ENCODE results near the gene ANXA5.
"Not testable (repeated sequence)": the region's sequence is repeated elsewhere in the genome, so short reads cannot be mapped to it uniquely, and the experiment has no call there.

ANXA5 gene

DNA sequence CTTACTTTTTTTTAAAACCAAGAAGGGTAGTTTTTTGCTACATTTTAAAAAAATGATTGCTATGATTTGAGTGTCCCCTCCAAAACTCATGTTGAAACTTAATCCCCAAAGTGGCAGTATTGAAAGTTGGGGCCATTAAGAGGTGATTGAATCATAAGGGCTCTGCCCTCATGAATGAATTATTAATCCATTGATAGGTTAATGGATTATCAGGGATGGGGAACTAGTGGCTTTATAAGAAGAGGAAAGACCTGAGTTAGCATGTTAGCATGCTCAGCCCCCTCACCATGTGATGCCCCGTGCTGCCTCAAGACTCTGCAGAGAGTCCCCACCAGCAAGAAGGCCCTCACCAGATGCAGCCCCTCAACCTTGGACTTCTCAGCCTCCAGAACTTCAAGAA, 37.2 kb upstream of the ANXA5 start:
- Histone ChIP-seq H3K27ac (ENCODE audit: insufficient read depth, low read length, poor library complexity, severe bottlenecking) (no peak overlapping the region), H3K27me3 (replicated peaks; ENCODE audit: control insufficient read depth, insufficient read depth, low read length, poor library complexity, severe bottlenecking) (no peaks in the 10 kb centered on the region), H3K36me3 (ENCODE audit: control insufficient read depth, insufficient read depth, low read length) (no peaks in the 10 kb centered on the region), H3K4me1 (ENCODE audit: control insufficient read depth, insufficient read depth, low read length, poor library complexity, severe bottlenecking) (no peaks in the 10 kb centered on the region), H3K9me3 (ENCODE audit: control insufficient read depth, low read length) (no peaks in the 10 kb centered on the region), H3K4me3 (ENCODE audit: insufficient read depth, low read depth, low read length, poor library complexity, severe bottlenecking) (no peak overlapping the region)
- no peak for DNase-seq

DNA sequence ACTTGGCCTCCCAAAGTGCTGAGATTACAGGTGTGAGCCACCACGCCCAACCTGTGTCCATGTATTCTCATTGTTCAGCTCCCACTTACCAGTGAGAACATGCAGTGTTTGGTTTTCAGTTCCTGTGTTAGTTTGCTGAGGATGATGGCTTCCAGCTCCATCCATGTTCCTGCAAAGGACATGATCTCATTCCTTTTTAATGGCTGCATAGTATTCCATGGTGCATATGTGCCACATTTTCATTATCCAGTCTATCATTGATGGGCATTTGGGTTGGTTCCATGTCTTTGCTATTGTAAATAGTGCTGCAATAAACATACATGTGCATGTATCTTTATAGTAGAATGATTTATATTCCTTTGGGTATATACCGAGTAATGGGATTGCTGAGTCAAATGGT, 33.0 kb upstream of the ANXA5 start:
- DNase-seq; H3K4me1 ChIP-seq (ENCODE audit: control insufficient read depth, insufficient read depth, low read length, poor library complexity, severe bottlenecking); H3K9me3 ChIP-seq (ENCODE audit: control insufficient read depth, low read length); H3K27ac ChIP-seq (ENCODE audit: insufficient read depth, low read length, poor library complexity, severe bottlenecking); H3K27me3 ChIP-seq (replicated peaks; ENCODE audit: control insufficient read depth, insufficient read depth, low read length, poor library complexity, severe bottlenecking); H3K4me3 ChIP-seq (ENCODE audit: insufficient read depth, low read depth, low read length, poor library complexity, severe bottlenecking); H3K36me3 ChIP-seq (ENCODE audit: control insufficient read depth, insufficient read depth, low read length): not testable (repeated sequence)

DNA sequence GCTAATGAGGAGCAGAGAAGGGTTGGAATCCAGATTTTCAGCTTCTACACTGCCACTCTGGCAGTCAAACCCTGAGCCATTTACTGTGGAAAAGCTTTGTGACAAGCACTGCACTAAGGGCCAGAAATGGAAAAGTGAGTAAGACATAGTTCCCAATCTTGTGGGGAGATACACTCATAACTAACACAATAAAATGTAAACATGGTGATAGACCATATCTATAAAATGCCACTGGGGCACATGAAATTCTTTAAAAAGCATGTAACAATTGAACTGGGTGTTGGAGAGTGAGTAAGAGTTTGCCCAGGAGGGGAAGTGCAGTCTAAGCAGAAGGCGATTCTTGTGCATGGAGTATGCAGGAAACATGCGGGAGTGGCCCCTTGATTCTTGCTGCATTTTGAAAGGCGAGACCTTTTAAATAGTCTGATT, 32.0 kb upstream of the ANXA5 start:
- Histone ChIP-seq H3K4me3 (ENCODE audit: insufficient read depth, low read depth, low read length, poor library complexity, severe bottlenecking) (no peak overlapping the region), H3K36me3 (ENCODE audit: control insufficient read depth, insufficient read depth, low read length) (no peaks in the 10 kb centered on the region), H3K27ac (ENCODE audit: insufficient read depth, low read length, poor library complexity, severe bottlenecking) (no peak overlapping the region), H3K27me3 (replicated peaks; ENCODE audit: control insufficient read depth, insufficient read depth, low read length, poor library complexity, severe bottlenecking) (no peaks in the 10 kb centered on the region), H3K4me1 (ENCODE audit: control insufficient read depth, insufficient read depth, low read length, poor library complexity, severe bottlenecking) (no peaks in the 10 kb centered on the region), H3K9me3 (ENCODE audit: control insufficient read depth, low read length) (no peaks in the 10 kb centered on the region)
- no peak for DNase-seq

DNA sequence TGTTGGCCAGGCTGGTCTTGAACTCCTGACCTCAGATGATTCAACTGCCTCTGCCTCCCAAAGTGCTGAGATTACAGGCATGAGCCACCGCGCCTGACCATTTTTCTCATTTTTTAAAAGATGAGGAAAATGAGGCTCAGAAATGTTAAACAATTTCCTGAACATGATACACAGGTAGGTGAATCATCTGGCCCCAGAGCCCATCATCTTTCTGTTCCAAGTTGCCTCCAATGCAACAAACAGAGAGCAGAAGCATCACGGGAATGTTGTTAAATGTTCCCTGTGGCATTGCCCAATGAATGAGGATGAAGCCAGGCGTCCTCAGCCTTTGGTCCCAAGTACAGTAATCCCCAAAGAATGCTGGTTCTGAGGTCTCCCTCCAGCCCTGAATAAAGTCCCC, 31.3 kb upstream of the ANXA5 start:
- Histone ChIP-seq H3K36me3 (ENCODE audit: control insufficient read depth, insufficient read depth, low read length) (no peaks in the 10 kb centered on the region), H3K27ac (ENCODE audit: insufficient read depth, low read length, poor library complexity, severe bottlenecking) (no peak overlapping the region), H3K4me1 (ENCODE audit: control insufficient read depth, insufficient read depth, low read length, poor library complexity, severe bottlenecking) (no peaks in the 10 kb centered on the region), H3K27me3 (replicated peaks; ENCODE audit: control insufficient read depth, insufficient read depth, low read length, poor library complexity, severe bottlenecking) (no peaks in the 10 kb centered on the region), H3K4me3 (ENCODE audit: insufficient read depth, low read depth, low read length, poor library complexity, severe bottlenecking) (no peak overlapping the region), H3K9me3 (ENCODE audit: control insufficient read depth, low read length) (no peaks in the 10 kb centered on the region)
- no peak for DNase-seq

DNA sequence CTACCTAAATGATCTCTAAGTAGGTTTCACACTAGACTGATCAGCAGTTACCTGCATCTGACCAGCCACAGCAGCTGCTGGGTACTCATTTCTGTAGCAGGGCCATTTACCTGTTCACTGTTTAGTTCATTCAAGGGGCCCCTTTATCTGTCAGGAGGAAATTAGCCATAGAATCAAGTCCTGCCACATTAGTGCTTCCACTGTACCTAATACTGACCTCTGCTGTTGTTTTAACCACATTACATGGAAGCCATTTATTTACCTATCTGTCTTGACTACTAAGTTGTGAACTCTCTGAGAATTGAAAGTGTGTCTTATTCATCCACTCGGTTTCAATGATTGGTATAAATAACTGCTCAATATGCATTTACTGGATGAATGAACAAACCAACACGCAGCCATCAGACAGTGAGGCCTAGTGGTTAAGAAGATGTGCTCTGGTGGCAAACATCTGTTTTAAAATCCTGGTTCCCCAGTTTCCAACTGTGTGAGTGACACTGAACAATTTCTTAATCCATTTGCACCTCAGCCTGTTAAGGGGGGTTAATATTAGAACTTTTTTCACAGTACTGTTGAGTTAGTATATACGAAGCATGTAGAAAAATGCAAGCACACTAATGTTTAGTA, 30.0 kb upstream of the ANXA5 start:
- Histone ChIP-seq H3K4me3 (ENCODE audit: insufficient read depth, low read depth, low read length, poor library complexity, severe bottlenecking) (no peak overlapping the region), H3K36me3 (ENCODE audit: control insufficient read depth, insufficient read depth, low read length) (no peaks in the 10 kb centered on the region), H3K27me3 (replicated peaks; ENCODE audit: control insufficient read depth, insufficient read depth, low read length, poor library complexity, severe bottlenecking) (no peaks in the 10 kb centered on the region), H3K9me3 (ENCODE audit: control insufficient read depth, low read length) (no peaks in the 10 kb centered on the region), H3K27ac (ENCODE audit: insufficient read depth, low read length, poor library complexity, severe bottlenecking) (no peak overlapping the region), H3K4me1 (ENCODE audit: control insufficient read depth, insufficient read depth, low read length, poor library complexity, severe bottlenecking) (no peaks in the 10 kb centered on the region)
- DNase-seq: no peak

DNA sequence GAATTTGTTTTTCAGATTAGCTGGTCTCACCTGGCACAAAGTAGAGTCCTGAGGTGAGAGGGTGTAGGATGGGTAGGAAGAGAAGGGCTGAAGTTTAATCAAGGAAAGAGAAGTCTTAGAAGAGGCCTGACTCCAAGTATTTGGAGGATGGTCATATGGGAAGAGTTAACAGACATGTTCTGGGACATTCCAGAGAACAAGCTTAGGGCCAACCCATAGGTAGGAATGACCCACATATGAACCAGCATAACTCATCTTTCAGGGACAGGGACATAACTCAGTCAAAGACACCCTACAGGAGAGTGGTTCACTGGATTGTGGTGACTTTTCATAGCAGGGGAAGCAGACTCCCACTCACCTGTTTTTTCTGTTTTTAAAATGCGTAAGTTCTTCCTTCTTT, 27.9 kb upstream of the ANXA5 start:
- Histone ChIP-seq H3K27ac (ENCODE audit: insufficient read depth, low read length, poor library complexity, severe bottlenecking) (no peak overlapping the region), H3K4me3 (ENCODE audit: insufficient read depth, low read depth, low read length, poor library complexity, severe bottlenecking) (no peak overlapping the region), H3K9me3 (ENCODE audit: control insufficient read depth, low read length) (no peaks in the 10 kb centered on the region), H3K27me3 (replicated peaks; ENCODE audit: control insufficient read depth, insufficient read depth, low read length, poor library complexity, severe bottlenecking) (no peaks in the 10 kb centered on the region), H3K36me3 (ENCODE audit: control insufficient read depth, insufficient read depth, low read length) (no peaks in the 10 kb centered on the region), H3K4me1 (ENCODE audit: control insufficient read depth, insufficient read depth, low read length, poor library complexity, severe bottlenecking) (no peaks in the 10 kb centered on the region)
- DNase-seq: no peak

DNA sequence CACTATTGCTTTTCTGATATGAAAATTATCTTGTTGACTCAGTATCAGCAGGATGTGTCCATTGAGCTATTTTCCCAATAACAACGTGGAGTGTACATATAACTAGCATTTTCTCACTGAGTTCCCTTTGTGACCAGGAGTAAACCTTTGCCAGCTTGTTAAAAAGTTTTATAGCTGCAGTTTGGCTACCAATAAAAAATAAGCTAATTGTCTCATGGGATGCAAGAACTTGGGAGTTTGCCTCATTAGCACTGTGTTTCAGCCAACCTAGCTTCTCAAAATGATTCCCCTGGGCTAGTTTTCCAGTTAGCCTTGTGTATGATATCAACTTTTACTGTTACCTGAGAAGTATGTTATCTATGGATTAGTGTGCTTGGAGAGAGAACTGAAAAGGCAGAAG, 24.9 kb upstream of the ANXA5 start:
- Histone ChIP-seq H3K9me3 (ENCODE audit: control insufficient read depth, low read length) (no peaks in the 10 kb centered on the region), H3K4me1 (ENCODE audit: control insufficient read depth, insufficient read depth, low read length, poor library complexity, severe bottlenecking) (no peaks in the 10 kb centered on the region), H3K27ac (ENCODE audit: insufficient read depth, low read length, poor library complexity, severe bottlenecking) (no peak overlapping the region), H3K36me3 (ENCODE audit: control insufficient read depth, insufficient read depth, low read length) (no peaks in the 10 kb centered on the region), H3K27me3 (replicated peaks; ENCODE audit: control insufficient read depth, insufficient read depth, low read length, poor library complexity, severe bottlenecking) (no peaks in the 10 kb centered on the region), H3K4me3 (ENCODE audit: insufficient read depth, low read depth, low read length, poor library complexity, severe bottlenecking) (no peak overlapping the region)
- DNase-seq: no peak

DNA sequence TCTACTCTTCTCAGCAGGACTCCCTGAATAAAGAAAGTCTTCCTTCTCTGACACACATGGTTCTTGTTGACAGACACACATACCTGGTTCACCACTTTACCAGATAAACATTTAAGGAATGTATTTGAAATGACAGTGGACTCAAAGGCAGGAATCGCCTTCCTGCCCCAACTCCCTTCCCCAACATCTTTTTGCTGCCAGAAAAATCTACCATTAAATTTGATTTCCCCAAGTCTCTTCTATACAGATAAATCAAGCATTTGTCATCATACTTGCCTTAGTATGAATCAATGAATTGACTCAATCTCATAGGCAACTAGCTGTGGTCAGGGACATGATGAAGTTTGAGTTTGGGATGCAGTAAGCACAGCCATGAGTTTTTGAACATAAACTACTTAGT, 23.3 kb upstream of the ANXA5 start:
- H3K27ac ChIP-seq (ENCODE audit: insufficient read depth, low read length, poor library complexity, severe bottlenecking): no peak overlapping the region
- H3K4me3 ChIP-seq (ENCODE audit: insufficient read depth, low read depth, low read length, poor library complexity, severe bottlenecking): no peak overlapping the region
- DNase-seq: no peak
- H3K4me1 ChIP-seq (ENCODE audit: control insufficient read depth, insufficient read depth, low read length, poor library complexity, severe bottlenecking): no peaks in the 10 kb centered on the region
- no peaks in the 10 kb centered on the region for H3K9me3 ChIP-seq (ENCODE audit: control insufficient read depth, low read length)
- no peaks in the 10 kb centered on the region for H3K36me3 ChIP-seq (ENCODE audit: control insufficient read depth, insufficient read depth, low read length)
- no peaks in the 10 kb centered on the region for H3K27me3 ChIP-seq (replicated peaks; ENCODE audit: control insufficient read depth, insufficient read depth, low read length, poor library complexity, severe bottlenecking)

DNA sequence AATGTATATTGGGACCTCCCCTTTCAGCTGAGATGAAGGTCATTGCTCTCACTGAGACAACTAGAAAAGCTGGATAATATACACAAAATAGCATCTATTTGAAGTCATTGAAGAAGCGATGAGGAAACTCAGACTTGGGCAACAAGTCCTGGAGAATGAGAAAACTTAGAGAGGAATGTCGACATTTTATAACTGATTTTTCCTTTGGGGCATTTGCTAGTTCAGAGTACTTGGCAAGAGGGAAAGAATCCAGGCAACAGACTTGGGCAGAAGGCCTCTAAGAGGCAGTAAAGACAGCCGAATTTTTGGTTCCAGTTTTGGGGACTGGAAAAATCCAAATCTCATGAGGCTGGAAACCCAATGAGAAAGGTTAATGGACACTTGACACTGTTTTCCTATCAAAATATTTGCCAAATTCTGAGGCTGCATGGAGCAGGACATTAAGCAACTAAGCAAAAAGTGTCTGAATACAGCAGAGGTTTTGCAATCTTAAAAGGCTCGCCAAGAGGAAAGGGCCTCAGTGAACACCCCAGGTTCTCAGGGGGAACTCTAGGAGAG, 21.0 kb upstream of the ANXA5 start:
- no peaks in the 10 kb centered on the region for H3K27me3 ChIP-seq (replicated peaks; ENCODE audit: control insufficient read depth, insufficient read depth, low read length, poor library complexity, severe bottlenecking)
- H3K36me3 ChIP-seq (ENCODE audit: control insufficient read depth, insufficient read depth, low read length): no peaks in the 10 kb centered on the region
- H3K9me3 ChIP-seq (ENCODE audit: control insufficient read depth, low read length): no peaks in the 10 kb centered on the region
- no peak overlapping the region for H3K4me3 ChIP-seq (ENCODE audit: insufficient read depth, low read depth, low read length, poor library complexity, severe bottlenecking)
- no peak overlapping the region for H3K27ac ChIP-seq (ENCODE audit: insufficient read depth, low read length, poor library complexity, severe bottlenecking)
- DNase-seq: no peak
- H3K4me1 ChIP-seq (ENCODE audit: control insufficient read depth, insufficient read depth, low read length, poor library complexity, severe bottlenecking): no peaks in the 10 kb centered on the region

DNA sequence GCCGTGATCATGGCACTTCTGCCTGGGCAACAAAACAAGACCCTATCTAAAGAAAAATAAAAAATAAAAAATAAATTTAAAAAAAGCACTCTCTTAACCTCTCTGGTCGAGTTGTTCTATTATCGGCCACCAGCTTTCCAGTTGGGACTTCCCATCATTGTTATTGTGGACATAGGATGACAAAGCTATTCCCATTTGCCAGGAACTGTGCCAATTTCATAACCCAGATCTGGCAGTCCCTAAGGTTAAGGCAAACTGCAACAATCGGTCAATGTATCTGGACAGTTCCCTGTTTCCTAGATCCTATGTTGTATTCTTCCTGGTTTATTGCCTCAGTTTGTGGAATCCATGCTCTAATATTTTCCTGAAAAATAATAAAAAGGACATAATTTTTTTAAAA, 17.8 kb upstream of the ANXA5 start:
- no peaks in the 10 kb centered on the region for H3K9me3 ChIP-seq (ENCODE audit: control insufficient read depth, low read length)
- H3K4me3 ChIP-seq (ENCODE audit: insufficient read depth, low read depth, low read length, poor library complexity, severe bottlenecking): no peak overlapping the region
- DNase-seq: no peak
- no peak overlapping the region for H3K27ac ChIP-seq (ENCODE audit: insufficient read depth, low read length, poor library complexity, severe bottlenecking)
- no peaks in the 10 kb centered on the region for H3K36me3 ChIP-seq (ENCODE audit: control insufficient read depth, insufficient read depth, low read length)
- H3K27me3 ChIP-seq (replicated peaks; ENCODE audit: control insufficient read depth, insufficient read depth, low read length, poor library complexity, severe bottlenecking): peaks cover 4% of the 10 kb centered on the region
- H3K4me1 ChIP-seq (ENCODE audit: control insufficient read depth, insufficient read depth, low read length, poor library complexity, severe bottlenecking): peaks cover 2% of the 10 kb centered on the region

Measured in effector memory CD4-positive, alpha-beta T cell (primary cell).